K562 (cell line): ENCODE results near the gene ATXN7L1. TPM values are rescaled to one million over a fixed set of nuclear protein-coding genes. Genes with fewer than 3 reads are reported as not detected.
A peak's percentile ranks its signal among the peaks of the same experiment; 100 is the strongest.

Experiments used
- ATAC-seq: fragments of 200-7000 bp; cut with Tn5 transposase; 3 replicates; pipeline ENCODE4 v1.9.1; 2020; ENCODE audit warnings: moderate library complexity
- BruUV-seq: library from RNA; stranded (reverse); fragments of 400-500 nt; replicated peaks from 2 replicates; lab custom pipeline; 2021; lab: Mats Ljungman, UMichigan
- CTCF ChIA-PET: fragments of 300-600 bp; formaldehyde crosslinking; extraction: SDS; loops from one replicate; lab custom pipeline; 2021; ENCODE audit warnings: low intra/inter-chr PET ratio; lab: Yijun Ruan, JAX
- POLR2A ChIA-PET: fragments of 300-600, 350-650 bp; sonication (Branson Sonifier 250); formaldehyde crosslinking; extraction: SDS; loops from one replicate; lab custom pipeline; 2021; ENCODE audit warnings: antibody characterized with exemption, inconsistent platforms; lab: Yijun Ruan, JAX
- DNase-seq, 4 experiments: peaks; one replicate each; pipeline versions ENCODE4 v3.0.0 to v3.0.0-alpha.2; 2011 to 2018; ENCODE audit warnings: low spot score in 3 of 4, mixed read lengths in 3 of 4; ENCODE audit errors: extremely low read depth in 1 of 4
- FAIRE-seq: peaks from 2 replicates; lab custom pipeline; 2011; peaks lifted over from hg19 to GRCh38; lab: Jason Lieb, UNC
- H2AFZ ChIP-seq: 2 replicates; pipeline ENCODE4 v1.6.0; 2011; ENCODE audit warnings: low read depth, low read length, control low read depth, inconsistent platforms
- H3K27ac ChIP-seq: fragments of 200-600 bp; 3 replicates; pipeline ENCODE4 v1.8.0; 2011; ENCODE audit warnings: low read depth, mild to moderate bottlenecking, control low read depth, inconsistent platforms, low read length, moderate library complexity, mixed read lengths; ENCODE audit errors: extremely low read depth
- H3K27me3 ChIP-seq, 2 experiments: fragments of 300-600 bp in 1 of 2; 2 replicates in 1 of 2; 3 replicates in 1 of 2; pipeline versions ENCODE4 v1.6.0 to v1.8.0; 2011; ENCODE audit warnings: inconsistent platforms in 2 of 2, low read length in 2 of 2, mild to moderate bottlenecking in 1 of 2, mixed read lengths in 1 of 2, moderate library complexity in 1 of 2; ENCODE audit not compliant: control insufficient read depth in 2 of 2, insufficient read depth in 2 of 2
- H3K36me3 ChIP-seq: fragments of 300-600 bp; 3 replicates; pipeline ENCODE4 v1.8.0; 2011; ENCODE audit warnings: mild to moderate bottlenecking, low read length, inconsistent platforms; ENCODE audit not compliant: control insufficient read depth, insufficient read depth
- H3K4me1 ChIP-seq, 2 experiments: fragments of 200-600 bp in 1 of 2; replicated peaks in 1 of 2; 2 replicates in 1 of 2; 3 replicates in 1 of 2; pipeline versions ENCODE4 v1.5.1 to v1.8.0; 2011; ENCODE audit warnings: inconsistent platforms in 2 of 2, low read length in 2 of 2, mild to moderate bottlenecking in 1 of 2, mixed read lengths in 1 of 2, moderate library complexity in 1 of 2; ENCODE audit not compliant: control insufficient read depth in 2 of 2, insufficient read depth in 2 of 2
- H3K4me2 ChIP-seq: 2 replicates; pipeline ENCODE4 v1.6.1; 2011; ENCODE audit warnings: low read length, control low read depth, inconsistent platforms, mixed read lengths; ENCODE audit not compliant: insufficient read depth
- H3K4me3 ChIP-seq: fragments of 200-600 bp; sonication (generic), shearing (Covaris generic); 2 replicates; pipeline ENCODE4 v1.5.1; 2016; ENCODE audit warnings: control low read depth, inconsistent platforms
- H3K79me2 ChIP-seq: fragments of 200-600 bp; 3 replicates; pipeline ENCODE4 v1.8.0; 2011; ENCODE audit warnings: low read length, inconsistent platforms; ENCODE audit not compliant: control insufficient read depth, insufficient read depth
- H3K9ac ChIP-seq, 2 experiments: 2 replicates each; pipeline versions ENCODE4 v1.6.0 to v1.6.1; 2011; ENCODE audit warnings: low read depth in 2 of 2, low read length in 2 of 2, control low read depth in 1 of 2, inconsistent platforms in 1 of 2, mild to moderate bottlenecking in 1 of 2, mixed read lengths in 1 of 2; ENCODE audit not compliant: insufficient read depth in 1 of 2
- H3K9me1 ChIP-seq: one replicate; pipeline ENCODE4 v1.6.0; 2011; ENCODE audit warnings: inconsistent platforms, mild to moderate bottlenecking, low read length, moderate library complexity; ENCODE audit not compliant: control insufficient read depth, insufficient read depth
- H3K9me3 ChIP-seq: replicated peaks from 2 replicates; pipeline ENCODE4 v1.5.1; 2011; ENCODE audit warnings: low read depth, low read length, inconsistent platforms; ENCODE audit not compliant: control insufficient read depth, insufficient read depth
- H4K20me1 ChIP-seq: replicated peaks from 2 replicates; pipeline ENCODE4 v1.6.1; 2011; ENCODE audit warnings: low read length, inconsistent platforms, mixed read lengths; ENCODE audit not compliant: control insufficient read depth, insufficient read depth
- ARHGAP35 ChIP-seq: fragments of 450-650 bp; IDR thresholded peaks from 2 replicates; pipeline ENCODE4 v1.6.1; 2018; ENCODE audit not compliant: partially characterized antibody
- ATF3 ChIP-seq, 2 experiments: fragments of 450-650 bp in 1 of 2; sonication (generic) in 1 of 2; formaldehyde crosslinking in 1 of 2; IDR thresholded peaks in 1 of 2; conservative IDR thresholded peaks in 1 of 2; 2 replicates each; pipeline versions ENCODE4 v1.6.1 to v1.8.1; 2016 to 2023; ENCODE audit warnings: mild to moderate bottlenecking in 2 of 2, moderate library complexity in 2 of 2, inconsistent platforms in 1 of 2, missing genetic modification reagents in 1 of 2
- BCOR ChIP-seq: fragments of 450-650 bp; IDR thresholded peaks from 2 replicates; pipeline ENCODE4 v1.6.1; 2016
- CBFA2T2 ChIP-seq: fragments of 450-650 bp; conservative IDR thresholded peaks from 2 replicates; pipeline ENCODE4 v1.6.1; 2017; ENCODE audit warnings: mild to moderate bottlenecking
- HNRNPLL ChIP-seq: fragments of 200-400 bp; formaldehyde crosslinking; IDR thresholded peaks from 2 replicates; pipeline ENCODE4 v1.6.1; 2017; ENCODE audit warnings: low read length, low read depth, mild to moderate bottlenecking; ENCODE audit not compliant: poor library complexity, severe bottlenecking
- KDM1A ChIP-seq, 2 experiments: fragments of 450-650 bp; IDR thresholded peaks; 2 replicates each; pipeline ENCODE4 v1.6.1; 2016; ENCODE audit warnings: mild to moderate bottlenecking in 2 of 2
- MITF ChIP-seq: IDR thresholded peaks from 2 replicates; pipeline ENCODE4 v1.6.1; 2014; ENCODE audit warnings: antibody characterized with exemption
- MYC ChIP-seq, 2 experiments: fragments of 250-450 bp in 1 of 2; sonication (Bioruptor Pico) in 1 of 2; IDR thresholded peaks; 2 replicates each; pipeline versions ENCODE4 v1.5.1 to v1.6.1; 2012 to 2021; ENCODE audit warnings: low read depth in 2 of 2, borderline replicate concordance in 1 of 2, improper control_type of control experiment in 1 of 2, low read length in 1 of 2, mild to moderate bottlenecking in 1 of 2, moderate library complexity in 1 of 2
- OTX1 ChIP-seq: fragments of 450-650 bp; formaldehyde crosslinking; IDR thresholded peaks from 2 replicates; pipeline ENCODE4 v1.4.0; 2022; ENCODE audit warnings: mild to moderate bottlenecking
- RBM25 ChIP-seq: fragments of 200-400 bp; formaldehyde crosslinking; IDR thresholded peaks from 2 replicates; pipeline ENCODE4 v1.6.1; 2018; ENCODE audit warnings: low read length, low read depth, moderate library complexity; ENCODE audit not compliant: severe bottlenecking
- RFX1 ChIP-seq: fragments of 450-650 bp; IDR thresholded peaks from 2 replicates; pipeline ENCODE4 v1.6.1; 2016; ENCODE audit warnings: mild to moderate bottlenecking, moderate library complexity
- SIX5 ChIP-seq, 2 experiments: IDR thresholded peaks; 2 replicates each; pipeline ENCODE4 v1.6.1; 2011; ENCODE audit warnings: low read length in 2 of 2, borderline replicate concordance in 1 of 2, low read depth in 1 of 2, mild to moderate bottlenecking in 1 of 2, moderate library complexity in 1 of 2; ENCODE audit not compliant: insufficient read depth in 1 of 2
- SNRNP70 ChIP-seq: fragments of 200-400 bp; formaldehyde crosslinking; optimal IDR thresholded peaks from 2 replicates; pipeline ENCODE3; 2017; ENCODE audit warnings: low read depth, low read length
- TAF15 ChIP-seq: fragments of 200-400 bp; formaldehyde crosslinking; IDR thresholded peaks from 2 replicates; pipeline ENCODE4 v1.6.1; 2017; ENCODE audit warnings: mild to moderate bottlenecking, low read depth, low read length, moderate library complexity
- THRA ChIP-seq: fragments of 450-650 bp; IDR thresholded peaks from 2 replicates; pipeline ENCODE4 v1.6.1; 2017; ENCODE audit warnings: mild to moderate bottlenecking, moderate library complexity
- ZNF121 ChIP-seq: sonication (generic); formaldehyde crosslinking; conservative IDR thresholded peaks from 2 replicates; pipeline ENCODE4 v1.8.0; 2022; ENCODE audit warnings: missing genetic modification reagents
- ZNF175 ChIP-seq: fragments of 200-800 bp; sonication (Bioruptor generic); IDR thresholded peaks from 2 replicates; pipeline ENCODE4 v1.6.1; 2016; ENCODE audit warnings: low read depth, mild to moderate bottlenecking, missing genetic modification characterization, missing compliant biosample characterization
- ZNF253 ChIP-seq: fragments of 250-450 bp; sonication (Bioruptor Pico); conservative IDR thresholded peaks from 2 replicates; pipeline ENCODE4 v1.6.1; 2021; ENCODE audit warnings: mild to moderate bottlenecking
- ZNF316 ChIP-seq: fragments of 450-650 bp; IDR thresholded peaks from 2 replicates; pipeline ENCODE4 v1.6.1; 2016
- ZNF324 ChIP-seq: fragments of 250-450 bp; sonication (Bioruptor Pico); IDR thresholded peaks from 2 replicates; pipeline ENCODE4 v1.4.0; 2020; ENCODE audit warnings: mild to moderate bottlenecking
- ZNF668 ChIP-seq: fragments of 250-450 bp; sonication (Bioruptor Pico); IDR thresholded peaks from 2 replicates; pipeline ENCODE4 v1.8.0; 2022; ENCODE audit warnings: mild to moderate bottlenecking, inconsistent platforms
- WGBS: fragments of 100-300 bp; shearing (Covaris generic); methylation state at CpG from one replicate; pipeline ENCODE4 v1.1.6; 2016; ENCODE audit warnings: low coverage, mixed read lengths; ENCODE audit not compliant: insufficient coverage; ENCODE audit errors: missing lambda C conversion rate; 5-methylcytosine and 5-hydroxymethylcytosine counted together
- in situ Hi-C: fragments of 300-500 bp; cut with MboI; formaldehyde crosslinking; loops from 4 replicates; pipeline ENCODE4 v1.15.0; 2018; ENCODE audit warnings: inconsistent platforms, mixed read lengths
- intact Hi-C: fragments of 100-400 bp; cut with micrococcal nuclease; formaldehyde crosslinking; loops from 2 replicates; pipeline ENCODE4 v1.14.2; 2022
- polyA plus RNA-seq, 8 experiments: library from polyadenylated mRNA; depleted of rRNA in 4 of 8; stranded (reverse) in 5 of 8; unstranded in 3 of 8; fragments of >200 nt; fragmentation: Nextera tagmentation in 2 of 8; fragmentation: Illumina TruSeq in 1 of 8; extraction: Ambion mirVana in 2 of 8; extraction: Trizol in 1 of 8; gene quantifications; 2 replicates each; pipeline versions ENCODE4 v1.2.1 to v1.2.3, GENCODE V29; 2011 to 2014; ENCODE audit warnings: inconsistent platforms in 1 of 8, missing spikeins in 1 of 8
- total RNA-seq, 7 experiments: library from RNA; depleted of rRNA in 6 of 7; stranded (reverse); fragments of >200 nt in 6 of 7; fragmentation: Illumina TruSeq in 2 of 7; extraction: Trizol in 2 of 7; gene quantifications; 2 replicates each; pipeline versions ENCODE4 v1.2.1 to v1.2.3, GENCODE V29; 2011 to 2021; ENCODE audit warnings: low replicate concordance in 1 of 7

ATXN7L1 gene
- total and polyA plus RNA-seq, 9 of the 15 experiments (the other 6 are each of a cell fraction or from before 2014, with no cell fraction given): 6.6 to 13.7 (median 10.7) TPM

- Histone ChIP-seq H3K27me3 (peaks cover 12 to 24% of the 10 kb centered on the region in 2 experiments; a peak in 4 of 5 replicates), H2AFZ (no peak overlapping the region), H3K9ac (no peak overlapping the region), H3K4me3 (no peak overlapping the region), H4K20me1 (peaks cover 9% of the 10 kb centered on the region), H3K27ac (no peak overlapping the region), H3K79me2 (no peaks in the 10 kb centered on the region), H3K4me2 (no peak overlapping the region), H3K9me3 (no peaks in the 10 kb centered on the region), H3K36me3 (no peaks in the 10 kb centered on the region), H3K4me1 (no peaks in the 10 kb centered on the region), H3K9me1 (no peaks in the 10 kb centered on the region)
- FAIRE-seq: no peak
- DNase-seq: no peak
- in situ Hi-C loops (no loop called here), intact Hi-C loops (loop anchor here (5.0 kb wide), 1 partner anchor 109 kb away; the partner anchor contains the start of gene ATXN7L1)
- ATAC-seq: no peak
- CTCF ChIA-PET: no interaction called here
- WGBS: 4% methylated on average over 3 of the region's 3 CpGs
- no TSS peak for BruUV-seq
- POLR2A ChIA-PET: interaction anchor here (0.6 to 3.2 kb wide), 3 partner anchors 19 to 253 kb away, joined by 3 to 10 read pairs (median 3); no protein-coding TSS in a partner anchor
- TF ChIP-seq SIX5 (IDR thresholded peaks at IDR 0.05; ENCODE audit: borderline replicate concordance in 1 of 2, insufficient read depth in 1 of 2, low read depth in 1 of 2, low read length in 2 of 2) (no peak), ZNF668 (CRISPR knock-in tag) (no peak), MITF (no peak), ZNF316 (no peak), OTX1 (CRISPR knock-in tag) (no peak), ZNF324 (CRISPR knock-in tag) (no peak), RBM25 (peak; percentile 86), ZNF121 (CRISPR knock-in tag) (no peak), ARHGAP35 (no peak), SNRNP70 (no peak), RFX1 (no peak), CBFA2T2 (no peak), ZNF175 (CRISPR knock-in tag) (no peak), MYC (IDR thresholded peaks at IDR 0.05; ENCODE audit: low read depth, low read length) (no peak), MYC (CRISPR knock-in tag; IDR thresholded peaks at IDR 0.05; ENCODE audit: borderline replicate concordance, low read depth) (no peak), KDM1A (IDR thresholded peaks at IDR 0.05) (0 out of 4 replicates have a peak, but pooled peaks of 1 of the 2 experiments have one; percentile 9), THRA (no peak), TAF15 (no peak), BCOR (peak; percentile 73; the same call in 1 of the 2 replicates), HNRNPLL (no peak), ZNF253 (CRISPR knock-in tag) (no peak), ATF3 (IDR thresholded peaks at IDR 0.05) (no peak), ATF3 (CRISPR knock-in tag; conservative IDR thresholded peaks at IDR 0.05) (no peak)
These were observed 108.3 kb downstream of the ATXN7L1 start for GRCh38 chr7:105768117-105768516.
